Measurements from ENCODE around the gene XXYLT1.

- no peak for TF ChIP-seq CTCF (IDR thresholded peaks at IDR 0.05)
- no peak for TF ChIP-seq POLR2A (IDR thresholded peaks at IDR 0.05; ENCODE audit: low read length)
- TF ChIP-seq CHD4 (IDR thresholded peaks at IDR 0.05; ENCODE audit: borderline replicate concordance) = no peak
- no peak for TF ChIP-seq RAD21 (conservative IDR thresholded peaks at IDR 0.05 in 1 of 2, IDR thresholded peaks at IDR 0.05 in 1 of 2)
- no peak for TF ChIP-seq SREBF2 (IDR thresholded peaks at IDR 0.05)
- TF ChIP-seq USF2 (IDR thresholded peaks at IDR 0.05) = no peak
- TF ChIP-seq JUN (IDR thresholded peaks at IDR 0.05) = no peak
- no peak for TF ChIP-seq FOSL2 (IDR thresholded peaks at IDR 0.05)
- TF ChIP-seq FOSL2 (CRISPR knock-in tag; IDR thresholded peaks at IDR 0.05) = no peak
- no peak for TF ChIP-seq SMC3 (IDR thresholded peaks at IDR 0.05)
- no peak for TF ChIP-seq CHD2 (IDR thresholded peaks at IDR 0.05; ENCODE audit: low read length, partially characterized antibody)
Observed at GRCh38 chr3:195069501-195070251, 201.3 kb downstream of the XXYLT1 start.

All from A549 (cell line).